Inferior parietal cortex (tissue), 1 donor: ENCODE data around the gene SRRM4.
"Not testable (repeated sequence)": the region's sequence is repeated elsewhere in the genome, so short reads cannot be mapped to it uniquely, and the experiment has no call there.

Experiments used
- DNase-seq: peaks from one replicate; pipeline ENCODE4 v3.0.0-alpha.2; 2016; ENCODE audit errors: extremely low spot score

The SRRM4 gene

GRCh38 chr12:119008691-119009221, 27.4 kb downstream of the SRRM4 start:
- DNase-seq, result no peak

GRCh38 chr12:119011231-119011630, 29.9 kb downstream of the SRRM4 start:
- DNase-seq, result no peak

GRCh38 chr12:119012179-119012578, 30.8 kb downstream of the SRRM4 start:
- DNase-seq, result no peak

- no peak for DNase-seq
Observed at GRCh38 chr12:119013023-119013422, 31.7 kb downstream of the SRRM4 start.

- DNase-seq, result no peak
Observed at GRCh38 chr12:119014368-119014767, 33.0 kb downstream of the SRRM4 start.

GRCh38 chr12:119016715-119017114, 35.4 kb downstream of the SRRM4 start:
- no peak for DNase-seq

GRCh38 chr12:119019166-119019565, 37.8 kb downstream of the SRRM4 start:
- DNase-seq, result no peak

GRCh38 chr12:119020406-119021360, 39.3 kb downstream of the SRRM4 start:
- DNase-seq, result no peak

GRCh38 chr12:119024356-119024755, 43.0 kb downstream of the SRRM4 start:
- no peak for DNase-seq

GRCh38 chr12:119025786-119026185, 44.4 kb downstream of the SRRM4 start:
- no peak for DNase-seq

GRCh38 chr12:119033332-119033731, 52.0 kb downstream of the SRRM4 start:
- not testable (repeated sequence) for DNase-seq

- DNase-seq, result no peak
Observed at GRCh38 chr12:119036878-119037825, 55.8 kb downstream of the SRRM4 start.

- no peak for DNase-seq
Observed at GRCh38 chr12:119044094-119044493, 62.8 kb downstream of the SRRM4 start.

GRCh38 chr12:119047641-119048040, 66.3 kb downstream of the SRRM4 start:
- no peak for DNase-seq

- DNase-seq, result no peak
Observed at GRCh38 chr12:119050663-119051062, 69.3 kb downstream of the SRRM4 start.

GRCh38 chr12:119051474-119051873, 70.1 kb downstream of the SRRM4 start:
- DNase-seq, result no peak

- no peak for DNase-seq
Observed at GRCh38 chr12:119052001-119052400, 70.7 kb downstream of the SRRM4 start.

- DNase-seq, result no peak
Observed at GRCh38 chr12:119055977-119056376, 74.6 kb downstream of the SRRM4 start.

- no peak for DNase-seq
Observed at GRCh38 chr12:119060847-119061796, 79.8 kb downstream of the SRRM4 start.

GRCh38 chr12:119068129-119068856, 87.0 kb downstream of the SRRM4 start:
- DNase-seq, result no peak
